Subcutaneous abdominal adipose tissue (tissue), 5 donors: ENCODE measurements around the gene UNC79.

Experiments
- H3K27ac ChIP-seq: one replicate; pipeline ENCODE4 v1.7.0; 2013; ENCODE audit warnings: low read depth, mild to moderate bottlenecking, inconsistent platforms, low read length, moderate library complexity
- H3K27me3 ChIP-seq, 5 donors: one replicate each; pipeline ENCODE4 v1.7.0; 2013; ENCODE audit warnings: low read length in 5 of 5, inconsistent platforms in 1 of 5; ENCODE audit not compliant: control insufficient read depth in 5 of 5, insufficient read depth in 4 of 5
- H3K36me3 ChIP-seq, 5 donors: one replicate each; pipeline ENCODE4 v1.7.0; 2013; ENCODE audit warnings: low read length in 5 of 5; ENCODE audit not compliant: control insufficient read depth in 5 of 5, insufficient read depth in 5 of 5
- H3K4me1 ChIP-seq, 5 donors: one replicate each; pipeline ENCODE4 v1.7.0; 2013; ENCODE audit warnings: low read length in 5 of 5, mild to moderate bottlenecking in 3 of 5, moderate library complexity in 1 of 5; ENCODE audit not compliant: control insufficient read depth in 5 of 5, insufficient read depth in 5 of 5
- H3K4me3 ChIP-seq, 5 donors: one replicate each; pipeline ENCODE4 v1.7.0; 2013; ENCODE audit warnings: low read length in 5 of 5, low read depth in 1 of 5
- H3K9ac ChIP-seq, 5 donors: one replicate each; pipeline ENCODE4 v1.7.0; 2013; ENCODE audit warnings: low read length in 5 of 5, mild to moderate bottlenecking in 4 of 5, moderate library complexity in 3 of 5
- H3K9me3 ChIP-seq, 5 donors: one replicate each; pipeline ENCODE4 v1.7.0; 2013; ENCODE audit warnings: low read length in 5 of 5; ENCODE audit not compliant: control insufficient read depth in 5 of 5
- donor health status: healthy.
- donor health status: healthy.
- donor health status: healthy.
- donor health status: healthy.
- donor health status: healthy.

Gene UNC79

GRCh38 chr14:93638790-93639189 is 208.1 kb downstream of the UNC79 start:
- Histone ChIP-seq H3K36me3 (no peaks in the 10 kb centered on the region), H3K4me1 (no peaks in the 10 kb centered on the region), H3K27me3 (peaks cover 0 to 6% (median 3%) of the 10 kb centered on the region in 5 donors), H3K4me3 (no peak overlapping the region), H3K9me3 (no peaks in the 10 kb centered on the region), H3K27ac (no peak overlapping the region), H3K9ac (no peak overlapping the region)

DNA sequence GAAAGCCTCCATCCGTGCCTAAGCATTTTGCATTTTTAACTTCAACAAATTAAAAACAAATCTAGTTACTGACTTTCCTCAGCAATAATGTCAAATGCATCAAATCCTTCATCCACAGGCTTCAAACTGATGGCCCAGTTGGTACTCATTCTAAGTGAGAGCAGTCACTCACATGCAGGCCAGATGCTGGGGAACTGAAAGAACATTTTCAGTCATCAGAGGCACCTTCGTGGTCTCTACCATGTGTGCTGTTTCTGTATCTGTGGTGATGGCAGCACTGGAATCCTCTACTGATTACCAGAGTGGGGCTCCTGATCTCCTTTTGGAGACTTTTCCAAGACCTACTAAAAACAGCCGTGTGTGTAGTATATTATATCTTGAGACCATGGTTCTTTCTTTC is 212.4 kb downstream of the UNC79 start:
- no peak overlapping the region for H3K4me3 ChIP-seq
- H3K27ac ChIP-seq: no peak overlapping the region
- no peaks in the 10 kb centered on the region for H3K9me3 ChIP-seq
- H3K36me3 ChIP-seq: no peaks in the 10 kb centered on the region
- H3K4me1 ChIP-seq: no peaks in the 10 kb centered on the region
- no peak overlapping the region for H3K9ac ChIP-seq
- H3K27me3 ChIP-seq: peaks cover 0 to 4% (median 2%) of the 10 kb centered on the region in 5 donors

DNA sequence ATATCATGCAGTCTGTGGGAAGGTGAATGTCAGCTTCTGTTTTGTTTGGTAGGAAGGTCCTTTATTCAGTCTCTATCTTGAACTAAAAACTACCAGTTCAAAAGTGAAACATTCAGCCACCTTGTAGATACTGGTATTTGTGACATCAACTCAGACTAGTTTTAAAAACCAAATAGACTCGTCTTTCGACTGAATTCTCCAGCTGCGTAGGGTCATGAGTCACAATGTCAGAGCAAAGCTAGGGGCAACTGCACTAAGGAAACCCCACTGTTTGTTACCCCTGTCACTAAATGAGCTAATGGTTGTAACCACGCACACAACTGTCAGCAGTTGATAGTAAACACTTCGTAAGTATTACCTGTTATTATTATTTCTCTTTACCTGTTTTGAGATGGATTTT is 212.9 kb downstream of the UNC79 start:
- H3K4me3 ChIP-seq: no peak overlapping the region
- no peaks in the 10 kb centered on the region for H3K36me3 ChIP-seq
- H3K9me3 ChIP-seq: no peaks in the 10 kb centered on the region
- no peak overlapping the region for H3K27ac ChIP-seq
- H3K27me3 ChIP-seq: peaks cover 0 to 4% (median 2%) of the 10 kb centered on the region in 5 donors
- H3K9ac ChIP-seq: no peak overlapping the region
- H3K4me1 ChIP-seq: no peaks in the 10 kb centered on the region

DNA sequence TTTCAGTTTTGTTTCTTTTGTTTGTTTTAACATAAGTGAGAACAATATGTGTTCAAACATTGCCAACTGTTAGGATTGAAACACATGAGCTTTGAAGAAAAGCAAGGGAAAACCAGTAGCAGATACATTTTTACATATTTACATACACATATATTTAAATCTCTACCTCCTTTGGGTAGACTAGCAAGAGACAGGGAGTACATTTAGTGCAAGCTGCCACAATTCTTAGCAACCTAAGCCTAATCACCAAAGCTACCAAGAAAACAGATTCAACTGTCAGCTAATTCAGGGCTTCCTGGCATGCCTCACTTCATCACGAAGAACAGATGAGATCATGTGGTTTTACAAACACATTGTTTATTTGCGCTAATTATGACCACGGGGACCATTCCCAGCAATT is 214.5 kb downstream of the UNC79 start:
- H3K36me3 ChIP-seq: no peaks in the 10 kb centered on the region

DNA sequence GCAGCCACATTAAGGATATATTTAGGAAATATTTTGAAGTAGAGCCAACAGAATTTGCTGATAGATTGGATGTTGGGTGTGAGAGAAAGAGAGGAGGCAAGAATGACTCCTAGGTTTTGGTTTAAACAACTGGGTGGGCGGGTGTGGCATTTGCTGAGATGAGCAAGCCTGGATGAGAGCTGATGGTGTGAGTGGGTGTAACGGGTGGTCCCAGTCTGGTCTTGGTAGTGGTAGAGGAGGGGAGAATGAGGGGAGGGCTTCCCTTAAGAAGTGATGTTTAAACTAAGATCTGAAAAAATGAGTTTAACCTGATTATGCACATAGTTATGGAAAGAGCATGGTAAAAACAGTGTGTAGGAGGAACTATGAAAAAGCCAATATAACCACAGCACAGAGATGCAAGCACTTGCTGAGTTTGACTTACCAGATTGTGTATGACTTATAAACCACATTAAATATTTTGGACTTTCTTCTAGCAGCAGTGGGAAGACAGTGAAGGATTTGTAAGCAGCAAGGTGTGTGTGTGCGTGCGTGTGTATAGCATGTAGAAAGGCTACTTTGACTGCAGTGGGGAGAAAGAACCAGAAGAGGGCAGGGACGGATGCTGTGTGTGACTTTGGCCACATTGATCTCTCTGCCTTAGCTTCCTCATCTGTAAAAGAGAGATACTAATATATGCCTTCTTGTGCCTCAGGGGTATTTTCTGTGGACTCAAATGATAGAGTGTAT is 217.9 kb downstream of the UNC79 start:
- Histone ChIP-seq H3K4me1 (no peaks in the 10 kb centered on the region), H3K27ac (no peak overlapping the region), H3K36me3 (no peaks in the 10 kb centered on the region), H3K4me3 (no peak overlapping the region), H3K27me3 (peaks cover 0 to 6% (median 0%) of the 10 kb centered on the region in 5 donors), H3K9ac (no peak overlapping the region), H3K9me3 (peaks cover 0 to 3% (median 0%) of the 10 kb centered on the region in 5 donors)

More for the DNA sequence above, 214.5 kb downstream of the UNC79 start:
- Histone ChIP-seq H3K9ac (no peak overlapping the region), H3K27ac (no peak overlapping the region), H3K9me3 (peaks cover 0 to 1% (median 0%) of the 10 kb centered on the region in 5 donors), H3K27me3 (peaks cover 0 to 3% (median 0%) of the 10 kb centered on the region in 5 donors), H3K4me3 (no peak overlapping the region), H3K4me1 (no peaks in the 10 kb centered on the region)

DNA sequence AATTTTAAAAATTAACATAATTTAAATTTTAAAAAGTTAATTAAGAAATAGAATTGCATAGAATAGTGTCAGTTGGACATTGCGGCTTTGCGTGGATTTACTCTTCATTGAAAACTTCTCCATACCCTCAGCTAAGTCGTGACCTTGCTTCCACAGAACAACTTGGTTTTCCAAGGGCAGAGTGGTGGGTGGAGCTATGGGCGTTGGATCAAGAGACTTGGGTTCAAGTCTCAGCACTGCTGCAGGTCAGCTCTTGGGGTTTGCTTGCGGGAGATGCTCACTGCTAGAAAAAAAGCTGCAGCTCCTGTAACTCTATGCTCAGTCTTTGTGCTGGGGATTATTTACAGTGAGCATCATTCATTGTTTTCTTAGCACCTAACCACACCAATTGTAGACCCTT is 223.9 kb downstream of the UNC79 start:
- Histone ChIP-seq H3K27ac (no peak overlapping the region), H3K9me3 (peaks cover 0 to 3% (median 0%) of the 10 kb centered on the region in 5 donors), H3K4me1 (peaks cover 0 to 12% (median 2%) of the 10 kb centered on the region in 5 donors), H3K36me3 (no peaks in the 10 kb centered on the region), H3K27me3 (peaks cover 0 to 6% (median 0%) of the 10 kb centered on the region in 5 donors), H3K4me3 (no peak overlapping the region), H3K9ac (no peak overlapping the region)

DNA sequence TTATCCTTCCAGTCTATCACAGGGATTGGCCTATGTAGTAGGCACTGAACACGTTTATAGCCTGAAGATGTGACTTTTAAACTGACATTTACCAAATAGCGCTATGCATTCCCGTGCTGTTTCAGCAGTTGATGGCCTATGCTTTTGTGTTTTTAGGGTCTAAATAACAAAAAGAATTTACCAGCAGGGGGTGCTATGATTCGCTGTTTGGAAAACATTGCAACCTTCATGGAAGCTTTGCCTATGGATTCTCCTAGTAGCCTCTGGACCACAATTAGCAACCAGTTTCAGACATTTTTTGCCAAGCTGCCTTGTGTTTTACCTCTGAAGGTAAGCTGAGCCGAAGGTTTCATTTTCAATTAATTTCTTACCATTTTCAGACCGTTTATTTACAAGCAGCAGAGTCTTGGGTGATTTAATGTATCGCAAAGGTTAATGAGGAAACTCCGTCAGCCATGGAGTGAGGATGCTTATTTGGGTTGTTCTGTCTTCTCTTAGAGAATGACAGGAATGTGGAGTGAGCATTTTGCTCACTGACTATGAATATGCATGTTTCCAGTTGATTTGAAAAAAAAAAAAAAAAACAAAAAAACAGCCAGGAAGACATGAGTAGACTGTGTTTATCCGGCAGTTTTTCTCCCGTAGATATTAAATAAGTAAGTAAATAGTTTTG is 224.5 kb downstream of the UNC79 start:
- H3K4me3 ChIP-seq: no peak overlapping the region
- peaks cover 0 to 2% (median 0%) of the 10 kb centered on the region in 5 donors for H3K9me3 ChIP-seq
- H3K27me3 ChIP-seq: peaks cover 0 to 6% (median 0%) of the 10 kb centered on the region in 5 donors
- no peak overlapping the region for H3K9ac ChIP-seq
- peaks cover 0 to 12% (median 2%) of the 10 kb centered on the region in 5 donors for H3K4me1 ChIP-seq
- H3K27ac ChIP-seq: no peak overlapping the region
- H3K36me3 ChIP-seq: no peaks in the 10 kb centered on the region

DNA sequence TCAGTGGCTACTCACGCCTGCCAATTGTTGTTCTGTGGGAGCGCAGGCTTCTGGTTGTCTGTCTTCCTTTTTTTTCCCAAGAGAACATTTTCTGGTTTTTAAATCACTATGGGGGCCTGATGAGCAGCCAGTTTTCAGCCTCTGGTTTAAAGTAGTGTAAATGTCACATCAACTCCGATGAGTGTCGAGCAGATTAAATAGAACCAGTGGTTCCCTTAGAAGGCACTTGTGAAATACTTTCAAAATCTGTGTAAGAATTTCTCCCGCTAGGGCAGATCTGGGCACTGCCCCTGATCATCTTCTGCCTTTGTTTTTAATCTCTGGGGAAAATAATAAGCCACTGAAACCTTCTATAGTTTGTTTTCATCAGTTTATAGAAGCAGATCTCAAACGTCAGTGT is 227.1 kb downstream of the UNC79 start:
- H3K27ac ChIP-seq: no peak overlapping the region

DNA sequence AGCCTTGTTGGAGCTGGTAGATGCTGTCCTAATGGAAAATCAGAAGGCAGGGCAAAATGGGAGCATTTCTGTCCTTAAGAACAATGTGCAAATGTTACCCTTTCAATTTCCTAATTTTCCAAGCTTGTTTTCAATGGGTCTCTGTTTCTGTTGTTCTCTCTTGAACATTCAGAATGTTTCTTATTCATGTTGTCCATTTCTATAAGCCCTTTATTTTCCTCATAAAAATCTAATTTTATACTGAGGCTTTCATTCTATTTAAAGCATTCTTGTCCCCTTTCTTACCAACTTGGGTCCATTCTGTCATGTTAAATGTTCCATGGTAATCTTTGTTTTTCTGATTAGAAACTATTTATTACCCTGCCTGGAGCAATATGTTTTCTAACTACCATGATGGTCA is 232.6 kb downstream of the UNC79 start:
- no peak overlapping the region for H3K9ac ChIP-seq
- H3K36me3 ChIP-seq: no peaks in the 10 kb centered on the region
- peaks cover 0 to 26% (median 16%) of the 10 kb centered on the region in 5 donors for H3K9me3 ChIP-seq
- H3K4me1 ChIP-seq: peaks cover 0 to 2% (median 0%) of the 10 kb centered on the region in 5 donors
- no peak overlapping the region for H3K27ac ChIP-seq
- peaks cover 0 to 2% (median 0%) of the 10 kb centered on the region in 5 donors for H3K27me3 ChIP-seq
- no peak overlapping the region for H3K4me3 ChIP-seq

More for the DNA sequence above, 227.1 kb downstream of the UNC79 start:
- H3K4me3 ChIP-seq: no peak overlapping the region
- H3K27me3 ChIP-seq: peaks cover 0 to 5% (median 0%) of the 10 kb centered on the region in 5 donors
- H3K9ac ChIP-seq: no peak overlapping the region
- H3K9me3 ChIP-seq: no peaks in the 10 kb centered on the region
- peaks cover 0 to 12% (median 2%) of the 10 kb centered on the region in 5 donors for H3K4me1 ChIP-seq
- H3K36me3 ChIP-seq: no peaks in the 10 kb centered on the region

DNA sequence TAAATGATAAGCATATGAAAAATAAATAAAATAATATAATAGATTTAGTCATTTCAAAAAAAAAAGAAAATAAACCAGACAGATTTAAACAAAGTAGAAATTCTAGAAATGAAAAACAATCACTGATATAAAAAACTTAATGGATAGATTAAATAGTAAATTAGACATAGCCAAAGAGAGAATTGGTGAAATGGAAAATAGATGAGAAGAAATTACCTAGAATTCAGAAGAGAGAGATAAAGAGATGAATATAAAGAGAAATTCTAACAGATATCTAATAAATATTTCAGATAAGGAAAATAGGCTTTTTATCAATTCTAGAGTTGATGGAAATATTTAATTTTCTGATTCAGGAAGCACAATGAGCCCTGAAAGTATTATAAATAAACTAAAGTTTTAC is 234.4 kb downstream of the UNC79 start:
- H3K4me3 ChIP-seq: peak overlapping the region in 1 of 5 donors; percentile 30
- no peaks in the 10 kb centered on the region for H3K36me3 ChIP-seq
- no peaks in the 10 kb centered on the region for H3K4me1 ChIP-seq
- no peak overlapping the region for H3K27ac ChIP-seq
- peaks cover 0 to 26% (median 16%) of the 10 kb centered on the region in 5 donors for H3K9me3 ChIP-seq
- H3K27me3 ChIP-seq: peaks cover 0 to 2% (median 0%) of the 10 kb centered on the region in 5 donors
- no peak overlapping the region for H3K9ac ChIP-seq
